Stromal cell of bone marrow (primary cell): ENCODE data around the gene RPS3.
"Not testable (repeated sequence)": the region's sequence is repeated elsewhere in the genome, so short reads cannot be mapped to it uniquely, and the experiment has no call there.

Experiments used
- DNase-seq: peaks from one replicate; pipeline ENCODE4 v3.0.0-alpha.2; 2012; ENCODE audit warnings: low read depth

Gene RPS3

GRCh38 chr11:75380245-75380644 lies 19.1 kb upstream of the RPS3 start:
- DNase-seq, result no peak

DNA sequence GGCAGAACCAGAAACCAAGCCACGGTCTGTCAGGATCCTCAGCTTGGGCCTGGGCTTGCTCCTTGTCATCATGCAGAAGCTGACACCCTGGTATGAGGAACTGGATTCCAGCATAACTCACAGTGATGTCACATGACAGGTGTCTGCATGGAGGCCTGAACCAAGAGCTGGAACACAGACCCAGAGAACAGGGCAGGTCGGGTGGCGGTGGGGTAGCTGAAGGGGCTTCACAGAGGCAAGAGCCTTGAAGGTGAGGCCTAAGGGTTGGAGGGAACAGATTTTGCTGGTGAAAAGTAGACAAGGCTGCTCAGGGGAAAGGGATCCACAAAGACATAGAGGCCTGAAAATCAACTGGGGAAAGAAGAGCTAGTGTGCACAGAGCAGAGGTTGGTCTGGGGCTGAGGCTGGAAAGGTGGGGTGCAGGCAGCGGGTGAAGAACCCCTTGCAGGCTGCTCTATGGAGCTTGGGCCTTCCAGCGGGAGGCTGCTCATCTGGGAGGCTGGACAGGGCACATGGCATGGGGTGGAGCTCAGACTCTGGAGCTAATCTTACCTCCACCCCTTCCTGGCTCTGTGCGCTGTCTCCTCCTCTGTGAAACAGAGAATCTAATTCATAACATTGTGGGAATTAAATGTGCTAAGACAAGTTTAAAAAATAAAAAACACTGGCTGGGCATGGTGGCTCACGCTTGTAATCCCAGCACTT lies 18.4 kb upstream of the RPS3 start:
- DNase-seq, result no peak

DNA sequence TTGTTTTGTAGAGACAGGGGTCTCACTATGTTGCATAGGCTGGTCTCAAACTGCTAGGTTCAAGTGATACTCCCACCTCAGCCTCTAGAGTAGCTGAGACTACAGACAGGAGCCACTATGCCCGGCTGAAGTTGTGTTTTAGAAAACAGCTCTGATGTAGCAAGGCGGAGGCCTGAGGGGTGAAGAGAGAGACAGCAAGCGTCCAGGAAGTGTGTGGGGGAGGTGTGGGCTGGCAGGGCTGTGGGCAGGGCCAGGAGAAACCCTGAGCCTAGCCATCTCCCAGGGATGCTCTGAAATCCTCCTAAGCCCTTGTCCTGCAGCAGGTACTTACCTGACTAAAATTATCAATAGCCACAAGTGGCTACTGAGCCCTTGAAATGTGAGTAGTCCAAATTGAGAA lies 16.1 kb upstream of the RPS3 start:
- no peak for DNase-seq

DNA sequence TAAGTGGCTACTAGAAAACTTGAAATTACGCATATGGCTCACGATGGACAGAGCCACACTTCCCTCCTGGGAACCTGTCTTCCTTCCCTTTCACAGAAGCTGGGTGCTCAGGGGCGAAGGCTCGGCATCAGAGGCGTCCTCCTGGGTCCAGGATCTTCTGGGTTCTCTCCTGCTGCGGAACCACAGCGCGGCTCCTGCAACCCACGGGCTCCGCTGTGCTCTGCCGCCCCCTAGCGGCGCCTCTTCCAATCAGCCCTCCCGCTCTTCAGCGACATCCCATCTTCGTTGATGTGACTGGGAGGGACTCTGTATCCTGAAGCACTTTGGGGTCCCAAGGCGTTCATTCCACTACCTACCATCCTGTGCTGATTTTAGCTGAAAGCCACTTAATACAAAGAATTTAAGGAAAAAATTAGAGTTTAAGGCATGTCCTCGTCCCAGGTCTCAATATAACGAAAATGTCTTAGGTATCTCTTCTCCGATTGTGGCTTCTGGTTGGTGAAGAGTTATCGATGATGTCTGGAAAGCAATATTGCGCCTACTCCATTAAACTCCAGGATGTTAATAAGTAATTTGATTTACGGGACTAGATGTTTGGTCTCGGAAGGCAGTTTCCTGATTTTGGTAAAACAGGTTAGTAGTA lies 14.8 kb upstream of the RPS3 start:
- DNase-seq, result peak; percentile 39

DNA sequence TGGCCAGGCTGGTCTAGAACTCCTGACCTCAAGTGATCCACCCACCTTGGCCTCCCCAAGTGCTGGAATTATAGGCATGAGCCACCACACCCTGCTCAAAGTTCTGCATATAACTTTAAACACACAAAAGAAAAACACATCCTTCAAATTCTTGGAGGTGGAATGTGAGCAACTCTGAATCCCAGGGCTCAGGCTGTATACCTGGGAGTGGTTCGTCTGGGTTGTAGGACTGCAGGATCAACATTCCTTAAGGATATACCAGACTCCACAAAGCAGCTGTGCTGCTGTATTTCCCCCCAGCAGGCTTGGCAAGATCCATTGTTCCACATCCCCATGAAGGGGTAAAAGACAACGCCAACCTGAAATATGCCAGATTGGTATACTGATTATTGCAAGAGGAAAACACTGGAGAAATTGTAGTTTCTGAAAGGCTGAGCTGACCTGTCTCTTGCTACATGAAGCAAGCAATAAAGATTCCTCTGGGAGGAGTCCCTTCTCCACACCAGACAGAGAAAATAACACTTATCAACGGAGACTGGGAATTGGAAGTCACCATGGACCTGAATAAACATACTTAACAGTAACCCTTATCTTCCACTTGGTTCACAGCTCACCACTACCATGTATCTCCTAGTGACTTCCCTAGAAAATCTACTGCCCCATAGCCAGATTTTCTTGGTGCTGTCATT lies 12.2 kb upstream of the RPS3 start:
- DNase-seq, result no peak

DNA sequence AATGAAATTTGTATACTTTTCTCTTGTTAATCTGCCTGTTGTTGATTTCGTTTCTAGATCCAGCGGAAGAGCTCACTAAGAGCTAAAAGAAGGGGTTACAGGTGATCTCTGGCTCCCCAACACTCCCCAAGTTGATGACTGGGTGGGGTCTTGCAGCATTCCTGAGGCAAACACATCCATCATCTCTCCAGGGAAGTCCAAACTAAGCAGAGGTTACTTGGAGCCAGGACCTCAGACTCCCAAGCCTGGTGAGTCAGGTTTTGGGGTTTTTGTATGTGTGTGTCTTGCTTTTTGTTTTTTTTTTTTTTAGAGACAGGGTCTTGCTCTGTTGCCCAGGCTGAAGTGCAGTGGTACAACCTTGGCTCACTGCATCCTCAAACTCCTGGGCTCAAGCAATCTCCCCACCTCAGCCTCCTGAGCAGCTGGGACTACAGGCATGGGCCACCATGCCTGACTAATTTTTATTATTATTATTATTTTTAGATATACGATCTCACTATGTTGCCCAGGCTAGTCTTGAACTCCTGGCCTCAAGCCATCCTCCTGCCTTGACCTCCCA lies 11.5 kb upstream of the RPS3 start:
- no peak for DNase-seq

- DNase-seq, result peak; percentile 71
Observed at GRCh38 chr11:75388386-75389275, 10.7 kb upstream of the RPS3 start.

DNA sequence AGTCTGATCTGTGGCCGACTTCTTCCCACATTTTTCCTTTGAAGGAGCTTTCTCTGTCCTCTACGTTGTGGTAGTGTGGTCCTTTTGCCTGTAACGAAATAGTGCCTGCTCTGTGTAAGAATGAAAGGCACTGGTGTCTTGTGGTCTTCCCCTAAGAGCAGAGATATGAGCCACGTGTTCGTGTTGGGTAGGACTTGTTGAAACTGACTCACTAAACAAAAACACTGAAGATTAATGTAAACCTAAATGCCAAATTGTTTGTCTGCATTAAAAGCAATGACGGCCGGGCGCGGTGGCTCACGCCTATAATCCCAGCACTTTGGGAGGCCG lies 10.1 kb upstream of the RPS3 start:
- DNase-seq, result no peak

- no peak for DNase-seq
Observed at GRCh38 chr11:75389925-75390324, 9.4 kb upstream of the RPS3 start.

DNA sequence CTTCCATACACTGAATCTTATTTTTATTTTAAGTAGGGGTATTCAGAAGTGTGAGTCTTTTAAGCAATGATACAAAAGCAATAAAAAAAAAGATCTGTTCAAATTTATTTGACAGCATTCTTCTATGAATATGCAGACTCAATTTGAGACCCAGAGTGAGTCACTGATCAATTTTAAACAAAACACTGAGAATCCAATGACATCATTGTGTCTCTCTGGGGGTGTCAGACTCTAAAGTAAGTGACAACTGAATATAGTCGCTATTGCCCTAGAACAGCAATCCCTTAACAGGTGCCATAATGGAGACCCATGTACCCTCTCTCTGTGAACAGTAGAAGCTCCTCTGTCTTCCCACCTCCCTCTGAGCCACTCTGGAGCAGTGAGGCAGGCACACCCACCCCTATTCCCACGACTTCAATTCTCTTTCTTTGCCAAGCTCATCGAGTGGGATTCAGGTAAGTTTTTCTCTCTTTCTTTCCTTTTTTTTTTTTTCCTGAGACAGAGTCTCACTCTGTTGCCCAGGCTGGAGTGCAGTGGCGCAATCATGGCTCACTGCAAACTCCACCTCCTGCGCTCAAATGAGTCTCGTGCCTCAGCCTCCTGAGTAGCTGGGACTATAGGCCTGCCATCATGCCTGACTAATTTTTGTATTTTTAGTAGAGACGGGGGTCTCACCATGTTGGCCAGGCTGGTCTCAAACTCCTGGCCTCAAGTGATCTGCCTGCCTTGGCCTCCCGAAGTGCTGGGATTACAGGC lies 5.1 kb upstream of the RPS3 start:
- DNase-seq, result no peak

DNA sequence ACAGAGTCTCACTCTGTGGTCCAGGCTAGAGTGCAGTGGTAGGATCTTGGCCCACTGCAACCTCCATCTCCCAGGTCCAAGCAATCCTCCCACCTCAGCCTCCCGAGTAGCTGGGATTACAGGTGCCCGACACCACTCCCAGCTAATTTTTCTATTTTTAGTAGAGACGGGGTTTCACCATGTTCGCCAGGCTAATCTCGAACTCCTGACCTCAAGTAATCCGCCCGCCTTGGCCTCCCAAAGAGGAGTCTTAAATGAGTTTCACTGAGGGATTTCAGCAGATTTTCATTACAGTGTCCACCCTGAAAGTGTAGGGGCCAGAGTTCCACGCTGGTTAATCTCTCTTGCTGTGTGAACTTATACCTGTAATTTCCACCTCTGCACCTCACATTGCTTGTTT lies 412 bp upstream of the RPS3 start:
- DNase-seq, result no peak

DNA sequence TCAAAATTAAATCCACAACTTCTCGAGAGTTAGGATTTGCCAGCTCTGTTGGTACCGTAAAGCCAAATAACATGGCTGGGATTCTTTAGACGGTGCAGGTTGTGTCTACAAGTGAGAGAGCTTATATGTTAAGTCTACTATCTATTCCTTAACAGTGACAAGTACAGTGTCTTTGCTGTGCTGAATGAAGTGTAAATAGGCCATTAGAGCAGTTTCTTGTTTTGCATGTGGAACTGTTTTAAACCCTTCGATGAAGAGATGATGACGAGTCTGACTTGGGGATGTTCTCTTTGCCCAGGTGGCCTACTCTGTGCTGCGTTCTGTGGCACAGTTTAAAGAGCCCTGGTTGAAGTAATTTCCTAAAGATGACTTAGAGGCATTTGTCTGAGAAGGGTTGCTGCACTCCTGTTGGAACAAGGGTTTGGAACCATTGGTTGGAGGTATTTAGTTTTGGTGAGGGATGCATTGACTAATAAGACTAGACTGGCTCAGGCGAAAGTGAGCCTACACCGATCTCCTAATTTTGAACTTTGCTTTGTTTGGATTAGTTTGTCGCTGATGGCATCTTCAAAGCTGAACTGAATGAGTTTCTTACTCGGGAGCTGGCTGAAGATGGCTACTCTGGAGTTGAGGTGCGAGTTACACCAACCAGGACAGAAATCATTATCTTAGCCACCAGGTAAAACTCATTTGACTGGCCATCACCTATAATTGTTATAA lies 988 bp downstream of the RPS3 start:
- DNase-seq, result no peak

GRCh38 chr11:75402002-75402773 lies 2.9 kb downstream of the RPS3 start:
- no peak for DNase-seq

- no peak for DNase-seq
Observed at GRCh38 chr11:75403037-75403436, 3.7 kb downstream of the RPS3 start.

DNA sequence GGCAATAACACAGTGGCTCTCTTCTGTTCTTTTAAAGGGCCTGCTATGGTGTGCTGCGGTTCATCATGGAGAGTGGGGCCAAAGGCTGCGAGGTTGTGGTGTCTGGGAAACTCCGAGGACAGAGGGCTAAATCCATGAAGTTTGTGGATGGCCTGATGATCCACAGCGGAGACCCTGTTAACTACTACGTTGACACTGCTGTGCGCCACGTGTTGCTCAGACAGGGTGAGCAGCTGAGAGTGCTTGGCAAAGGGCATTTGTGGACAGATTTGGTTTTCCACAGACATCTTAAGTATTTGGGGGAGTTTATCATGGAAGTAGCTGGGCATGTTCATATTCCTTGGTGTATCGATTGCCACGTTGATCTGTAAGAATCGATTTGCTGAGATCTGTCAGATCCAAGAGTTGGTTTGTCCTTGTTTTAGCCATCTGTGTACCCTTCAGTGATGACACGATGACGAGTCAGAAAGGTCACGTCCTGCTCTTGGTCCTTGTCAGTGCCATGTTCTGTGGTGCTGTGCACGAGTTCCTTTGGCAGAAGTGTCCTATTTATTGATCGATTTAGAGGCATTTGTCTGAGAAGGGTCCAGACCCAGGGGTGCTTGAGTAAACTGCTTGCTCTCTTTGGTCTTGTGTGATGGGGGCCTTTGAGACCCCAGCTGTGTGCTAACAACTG lies 4.8 kb downstream of the RPS3 start:
- no peak for DNase-seq

- DNase-seq, result no peak
Observed at GRCh38 chr11:75406338-75406777, 7.0 kb downstream of the RPS3 start.

DNA sequence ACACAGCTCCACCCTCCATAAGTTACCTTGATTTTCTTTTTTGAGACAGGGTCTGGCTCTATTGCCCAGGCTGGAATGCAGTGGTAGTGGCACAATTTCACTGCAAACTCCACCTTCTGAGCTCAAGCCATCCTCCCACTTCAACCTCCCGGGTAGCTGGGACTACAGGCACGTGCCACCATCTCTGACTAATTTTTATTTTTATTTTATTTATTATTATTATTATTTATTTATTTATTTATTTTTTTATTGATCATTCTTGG lies 9.6 kb downstream of the RPS3 start:
- DNase-seq, result no peak

DNA sequence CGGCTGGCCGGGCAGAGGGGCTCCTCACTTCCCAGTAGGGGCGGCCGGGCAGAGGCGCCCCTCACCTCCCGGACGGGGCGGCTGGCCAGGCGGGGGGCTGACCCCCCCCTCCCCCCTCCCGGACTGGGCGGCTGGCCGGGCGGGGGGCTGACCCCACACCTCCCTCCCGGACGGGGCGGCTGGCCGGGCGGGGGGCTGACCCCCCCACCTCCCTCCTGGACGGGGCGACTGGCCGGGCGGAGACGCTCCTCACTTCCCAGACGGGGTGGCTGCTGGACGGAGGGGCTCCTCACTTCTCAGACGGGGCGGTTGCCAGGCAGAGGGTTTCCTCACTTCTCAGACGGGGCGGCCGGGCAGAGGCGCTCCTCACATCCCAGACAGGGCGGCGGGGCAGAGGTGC lies 10.7 kb downstream of the RPS3 start:
- DNase-seq, result not testable (repeated sequence)

GRCh38 chr11:75413146-75413545 lies 13.8 kb downstream of the RPS3 start:
- not testable (repeated sequence) for DNase-seq

DNA sequence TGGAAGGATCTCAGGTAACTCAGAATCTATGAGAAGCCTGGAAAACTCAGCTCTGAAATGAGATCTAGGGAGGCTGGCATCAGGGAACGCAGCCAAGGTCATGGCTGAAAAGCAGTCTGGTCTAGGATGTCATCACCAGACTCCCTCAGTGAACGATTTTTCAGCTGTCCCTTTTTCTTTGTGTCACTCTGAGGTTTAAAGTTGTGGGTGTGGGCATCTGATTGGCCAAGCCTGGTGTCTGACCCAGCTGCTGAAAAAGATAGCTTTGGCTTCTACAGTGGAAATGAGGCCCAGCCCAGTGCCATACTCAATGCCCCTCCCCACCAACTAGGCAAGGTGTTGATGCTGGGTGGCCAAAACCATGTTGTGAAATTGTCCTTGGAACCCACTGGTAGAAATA lies 14.5 kb downstream of the RPS3 start:
- DNase-seq, result no peak
